SK-N-SH treated with all-trans-retinoic acid at 6 μM for 48 hours (cell line): ENCODE measurements around the gene OR4D5.

Experiments
- ATAC-seq: fragments of 200-7000 bp; cut with Tn5 transposase; 3 replicates; pipeline ENCODE4 v1.9.1; 2020; ENCODE audit warnings: mild to moderate bottlenecking, moderate library complexity
- ARNTL ChIP-seq: fragments of 450-650 bp; formaldehyde crosslinking; IDR thresholded peaks from 2 replicates; pipeline ENCODE4 v1.5.0; 2020; ENCODE audit warnings: low read depth, mild to moderate bottlenecking, moderate library complexity, borderline replicate concordance
- BACH2 ChIP-seq: fragments of 250-450 bp; sonication (Bioruptor Pico); IDR thresholded peaks from 2 replicates; pipeline ENCODE4 v1.9.0; 2021; ENCODE audit warnings: mild to moderate bottlenecking, borderline replicate concordance
- CREB5 ChIP-seq: fragments of 250-450 bp; sonication (Bioruptor Pico); IDR thresholded peaks from 2 replicates; pipeline ENCODE4 v1.5.1; 2020; ENCODE audit warnings: low read depth, mild to moderate bottlenecking, moderate library complexity
- CSRNP3 ChIP-seq: fragments of 250-450 bp; sonication (Bioruptor Pico); IDR thresholded peaks from 2 replicates; pipeline ENCODE4 v1.5.1; 2021; ENCODE audit warnings: mild to moderate bottlenecking, moderate library complexity
- ESRRG ChIP-seq: fragments of 250-450 bp; sonication (Bioruptor Pico); IDR thresholded peaks from 2 replicates; pipeline ENCODE4 v1.6.1; 2021; ENCODE audit warnings: mild to moderate bottlenecking
- OSR1 ChIP-seq: fragments of 250-450 bp; sonication (Bioruptor Pico); IDR thresholded peaks from 2 replicates; pipeline ENCODE4 v1.8.0; 2022; ENCODE audit warnings: moderate library complexity, mild to moderate bottlenecking, inconsistent platforms
- PATZ1 ChIP-seq: fragments of 250-450 bp; sonication (Bioruptor Pico); IDR thresholded peaks from 2 replicates; pipeline ENCODE4 v1.8.0; 2020; ENCODE audit warnings: mild to moderate bottlenecking, moderate library complexity, borderline replicate concordance
- POU6F1 ChIP-seq: fragments of 250-450 bp; sonication (Bioruptor Pico); IDR thresholded peaks from 2 replicates; pipeline ENCODE4 v1.8.0; 2021; ENCODE audit warnings: low read depth, mild to moderate bottlenecking, moderate library complexity, borderline replicate concordance
- PPARA ChIP-seq: fragments of 250-450 bp; sonication (Bioruptor Pico); IDR thresholded peaks from 2 replicates; pipeline ENCODE4 v1.5.0; 2020; ENCODE audit warnings: mild to moderate bottlenecking, borderline replicate concordance
- RARB ChIP-seq: fragments of 250-450 bp; sonication (Bioruptor Pico); IDR thresholded peaks from 2 replicates; pipeline ENCODE4 v1.8.0; 2021; ENCODE audit warnings: mild to moderate bottlenecking, moderate library complexity
- SNAI2 ChIP-seq: fragments of 250-450 bp; sonication (Bioruptor Pico); IDR thresholded peaks from 2 replicates; pipeline ENCODE4 v1.5.0; 2020; ENCODE audit warnings: mild to moderate bottlenecking, moderate library complexity
- TCF4 ChIP-seq: fragments of 250-450 bp; sonication (Bioruptor Pico); IDR thresholded peaks from 2 replicates; pipeline ENCODE4 v1.8.0; 2021; ENCODE audit warnings: mild to moderate bottlenecking, moderate library complexity, borderline replicate concordance
- TOX ChIP-seq: fragments of 250-450 bp; sonication (Bioruptor Pico); IDR thresholded peaks from 2 replicates; pipeline ENCODE4 v1.8.0; 2021; ENCODE audit warnings: mild to moderate bottlenecking, moderate library complexity, borderline replicate concordance
- TSHZ2 ChIP-seq: fragments of 250-450 bp; sonication (Bioruptor Pico); IDR thresholded peaks from 2 replicates; pipeline ENCODE4 v1.5.0; 2020; ENCODE audit warnings: mild to moderate bottlenecking, moderate library complexity
- ZC3H10 ChIP-seq: fragments of 250-450 bp; sonication (Bioruptor Pico); IDR thresholded peaks from 2 replicates; pipeline ENCODE4 v1.5.1; 2021; ENCODE audit warnings: mild to moderate bottlenecking, moderate library complexity
- ZFP3 ChIP-seq: fragments of 250-450 bp; sonication (Bioruptor Pico); IDR thresholded peaks from 2 replicates; pipeline ENCODE4 v1.5.0; 2020; ENCODE audit warnings: mild to moderate bottlenecking, moderate library complexity
- ZFP30 ChIP-seq: fragments of 450-650 bp; formaldehyde crosslinking; IDR thresholded peaks from 2 replicates; pipeline ENCODE4 v1.5.0; 2022; ENCODE audit warnings: mild to moderate bottlenecking, moderate library complexity
- ZNF565 ChIP-seq: fragments of 450-650 bp; formaldehyde crosslinking; conservative IDR thresholded peaks from 2 replicates; pipeline ENCODE4 v1.5.0; 2020; ENCODE audit warnings: low read depth, mild to moderate bottlenecking, moderate library complexity
- ZNF70 ChIP-seq: fragments of 450-650 bp; formaldehyde crosslinking; IDR thresholded peaks from 2 replicates; pipeline ENCODE4 v1.5.0; 2020; ENCODE audit warnings: mild to moderate bottlenecking, moderate library complexity
- ZNF8 ChIP-seq: fragments of 450-650 bp; formaldehyde crosslinking; IDR thresholded peaks from 2 replicates; pipeline ENCODE4 v1.5.0; 2020; ENCODE audit warnings: mild to moderate bottlenecking, moderate library complexity

Gene OR4D5

GRCh38 chr11:123905826-123906225 lies 33.6 kb upstream of the OR4D5 start:
- ATAC-seq: no peak
- TF ChIP-seq ZFP30 (CRISPR knock-in tag) (no peak), CREB5 (CRISPR knock-in tag) (no peak), ZFP3 (no peak), BACH2 (no peak), PPARA (CRISPR knock-in tag) (no peak), ZC3H10 (no peak), ESRRG (CRISPR knock-in tag) (no peak), TOX (CRISPR knock-in tag) (no peak)

- TF ChIP-seq RARB (CRISPR knock-in tag): no peak
- TF ChIP-seq ZNF8 (CRISPR knock-in tag): no peak
- TF ChIP-seq BACH2: no peak
- TF ChIP-seq ESRRG (CRISPR knock-in tag): no peak
- no peak for TF ChIP-seq OSR1
- TF ChIP-seq PPARA (CRISPR knock-in tag): no peak
- no peak for TF ChIP-seq POU6F1 (CRISPR knock-in tag)
- TF ChIP-seq ZFP3: no peak
- no peak for TF ChIP-seq ZFP30 (CRISPR knock-in tag)
- no peak for TF ChIP-seq CREB5 (CRISPR knock-in tag)
- no peak for TF ChIP-seq TCF4
- no peak for TF ChIP-seq ZNF565 (CRISPR knock-in tag)
- no peak for TF ChIP-seq ZNF70 (CRISPR knock-in tag)
- TF ChIP-seq PATZ1 (CRISPR knock-in tag): no peak
- no peak for TF ChIP-seq SNAI2 (CRISPR knock-in tag)
- no peak for TF ChIP-seq TOX (CRISPR knock-in tag)
- no peak for TF ChIP-seq CSRNP3 (CRISPR knock-in tag)
- ATAC-seq: no peak
Observed at GRCh38 chr11:123920943-123921342, 18.5 kb upstream of the OR4D5 start.

- no peak for ATAC-seq
- TF ChIP-seq TSHZ2 (CRISPR knock-in tag): no peak
- TF ChIP-seq ARNTL (CRISPR knock-in tag): no peak
- no peak for TF ChIP-seq ESRRG (CRISPR knock-in tag)
- TF ChIP-seq ZNF70 (CRISPR knock-in tag): no peak
- TF ChIP-seq BACH2: no peak
- TF ChIP-seq TOX (CRISPR knock-in tag): no peak
- no peak for TF ChIP-seq ZNF565 (CRISPR knock-in tag)
- no peak for TF ChIP-seq TCF4
- TF ChIP-seq ZFP3: no peak
- TF ChIP-seq SNAI2 (CRISPR knock-in tag): no peak
Observed at GRCh38 chr11:123924027-123924426, 15.4 kb upstream of the OR4D5 start.
